GM23248 (cell line): ENCODE results near the gene ARHGDIA. TPM values are rescaled to one million over a fixed set of nuclear protein-coding genes. Genes with fewer than 3 reads are reported as not detected.

Experiments used
- DNase-seq: peaks from one replicate; pipeline ENCODE4 v3.0.0-alpha.2; 2015
- H2AFZ ChIP-seq: fragments of 200-600 bp; sonication (generic); 2 replicates; pipeline ENCODE4 v1.6.1; 2016; ENCODE audit warnings: antibody characterized with exemption
- H3F3A ChIP-seq: fragments of 200-600 bp; sonication (generic); 2 replicates; pipeline ENCODE4 v1.6.1; 2016; ENCODE audit warnings: mild to moderate bottlenecking, antibody characterized with exemption, mixed run types; ENCODE audit not compliant: insufficient read depth
- H3K27ac ChIP-seq: fragments of 200-600 bp; sonication (generic); 2 replicates; pipeline ENCODE4 v1.5.1; 2016; ENCODE audit warnings: mild to moderate bottlenecking
- H3K27me3 ChIP-seq: fragments of 200-600 bp; sonication (generic); replicated peaks from 2 replicates; pipeline ENCODE4 v1.6.1; 2016; ENCODE audit warnings: mild to moderate bottlenecking; ENCODE audit not compliant: insufficient read depth
- H3K36me3 ChIP-seq: fragments of 200-600 bp; sonication (generic); 2 replicates; pipeline ENCODE4 v1.6.1; 2016; ENCODE audit warnings: low read depth, mild to moderate bottlenecking
- H3K4me1 ChIP-seq: fragments of 200-600 bp; sonication (generic); 2 replicates; pipeline ENCODE4 v1.6.1; 2016; ENCODE audit warnings: mild to moderate bottlenecking; ENCODE audit not compliant: insufficient read depth
- H3K4me2 ChIP-seq: fragments of 200-600 bp; sonication (generic); one replicate; pipeline ENCODE4 v1.6.1; 2016; ENCODE audit warnings: mild to moderate bottlenecking; ENCODE audit not compliant: unreplicated experiment
- H3K4me3 ChIP-seq: fragments of 200-600 bp; sonication (generic); 2 replicates; pipeline ENCODE4 v1.5.1; 2016; ENCODE audit warnings: mild to moderate bottlenecking
- H3K79me2 ChIP-seq: fragments of 200-600 bp; sonication (generic); 2 replicates; pipeline ENCODE4 v1.6.1; 2016; ENCODE audit warnings: mild to moderate bottlenecking; ENCODE audit not compliant: insufficient read depth
- H3K9ac ChIP-seq: fragments of 200-600 bp; sonication (generic); 2 replicates; pipeline ENCODE4 v1.6.1; 2016; ENCODE audit warnings: mild to moderate bottlenecking
- H3K9me2 ChIP-seq: fragments of 200-600 bp; sonication (generic); 2 replicates; pipeline ENCODE4 v1.6.1; 2016; ENCODE audit warnings: mixed run types, mild to moderate bottlenecking, moderate library complexity; ENCODE audit not compliant: insufficient read depth
- H3K9me3 ChIP-seq: fragments of 200-600 bp; sonication (generic); one replicate; pipeline ENCODE4 v1.6.1; 2017; ENCODE audit warnings: low read depth
- H4K20me1 ChIP-seq: fragments of 200-600 bp; sonication (generic); 2 replicates; pipeline ENCODE4 v1.6.0; 2016; ENCODE audit not compliant: insufficient read depth
- EZH2 ChIP-seq: fragments of 200-600 bp; sonication (generic); IDR thresholded peaks from 2 replicates; pipeline ENCODE4 v1.6.1; 2018; ENCODE audit warnings: antibody characterized with exemption, mild to moderate bottlenecking; ENCODE audit not compliant: insufficient read depth, poor library complexity, severe bottlenecking
- EZH2phosphoT487 ChIP-seq: fragments of 200-600 bp; sonication (generic); IDR thresholded peaks from 2 replicates; pipeline ENCODE4 v1.6.1; 2018; ENCODE audit warnings: antibody characterized with exemption, moderate library complexity, mild to moderate bottlenecking, low read depth; ENCODE audit not compliant: insufficient read depth
- WGBS, 2 experiments: methylation state at CpG; one replicate each; pipeline ENCODE4 v1.1.6; 2015 to 2017; ENCODE audit warnings: low lambda C conversion rate in 2 of 2, low coverage in 1 of 2; ENCODE audit errors: missing lambda C conversion rate in 2 of 2; 5-methylcytosine and 5-hydroxymethylcytosine counted together
- in situ Hi-C: fragments of 300-500 bp; cut with MboI; formaldehyde crosslinking; loops from 2 replicates; pipeline ENCODE4 v1.15.0; 2020
- polyA plus RNA-seq: library from polyadenylated mRNA; unstranded; fragments of >200 nt; fragmentation: Nextera tagmentation; extraction: Ambion mirVana; gene quantifications from 2 replicates; pipeline ENCODE4 v1.2.1, GENCODE V29; 2016
- total RNA-seq: library from RNA; depleted of rRNA; stranded (reverse); fragments of >200 nt; shearing (Covaris generic); gene quantifications from 2 replicates; pipeline ENCODE4 v1.2.3, GENCODE V29; 2014

Gene ARHGDIA
- total and polyA plus RNA-seq, 2 experiments from 2014 or later: 208 to 310 TPM

DNA sequence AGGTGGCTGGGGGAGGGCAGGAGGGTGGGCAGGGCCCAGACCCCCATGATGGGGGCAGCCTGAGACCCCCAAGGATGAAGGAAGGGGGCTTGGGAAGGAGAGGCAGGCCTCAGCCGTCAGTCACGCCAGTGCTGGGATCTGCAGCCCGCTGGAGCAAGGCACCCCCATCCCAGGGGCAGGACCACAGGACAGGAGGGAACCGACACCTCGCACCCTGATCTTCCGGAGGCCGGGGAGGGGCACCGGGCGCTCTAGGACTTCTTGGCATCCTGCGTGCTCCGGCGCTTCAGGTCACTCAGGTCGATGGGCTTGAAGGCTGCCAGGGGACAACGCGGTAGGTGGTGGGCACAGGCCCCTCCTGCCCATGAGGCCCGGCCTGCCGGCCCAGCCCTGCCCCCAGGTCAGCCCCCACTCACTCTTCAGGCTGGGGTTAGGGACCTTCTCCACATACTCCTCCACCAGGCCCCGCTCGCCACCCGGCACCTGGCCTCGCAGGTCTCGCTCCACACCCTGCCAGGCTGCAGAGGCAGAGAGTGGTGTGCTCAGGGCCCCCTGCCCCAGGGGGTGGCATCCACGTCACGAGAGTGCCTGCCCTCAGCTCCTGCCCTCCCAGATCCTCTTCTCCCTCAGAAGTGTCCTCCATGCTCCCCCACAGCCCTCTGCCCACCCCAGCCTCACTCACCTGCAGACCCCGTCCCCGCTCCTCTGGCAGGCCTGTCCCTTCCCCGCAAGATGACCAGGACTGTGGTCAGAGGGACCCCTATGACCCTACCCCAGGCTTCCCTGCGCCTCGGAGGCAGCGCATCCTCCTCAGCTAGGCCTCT is 47.9 kb downstream of the ARHGDIA start:
- Histone ChIP-seq H4K20me1 (no peaks in the 10 kb centered on the region), H3K4me2 (no peak overlapping the region), H2AFZ (no peak overlapping the region), H3F3A (no peaks in the 10 kb centered on the region), H3K9me3 (no peaks in the 10 kb centered on the region), H3K27me3 (no peaks in the 10 kb centered on the region), H3K27ac (no peak overlapping the region), H3K36me3 (no peaks in the 10 kb centered on the region), H3K4me1 (no peaks in the 10 kb centered on the region), H3K79me2 (peaks cover 11% of the 10 kb centered on the region; the same call in 1 of the 2 replicates), H3K9ac (no peak overlapping the region), H3K9me2 (no peaks in the 10 kb centered on the region), H3K4me3 (no peak overlapping the region)
- no peak for DNase-seq
- 92 to 93% methylated on average over 21 to 30 of the region's 30 CpGs for WGBS, 2 experiments
- in situ Hi-C loops: no loop called here
- TF ChIP-seq EZH2phosphoT487 (no peak), EZH2 (no peak)

DNA sequence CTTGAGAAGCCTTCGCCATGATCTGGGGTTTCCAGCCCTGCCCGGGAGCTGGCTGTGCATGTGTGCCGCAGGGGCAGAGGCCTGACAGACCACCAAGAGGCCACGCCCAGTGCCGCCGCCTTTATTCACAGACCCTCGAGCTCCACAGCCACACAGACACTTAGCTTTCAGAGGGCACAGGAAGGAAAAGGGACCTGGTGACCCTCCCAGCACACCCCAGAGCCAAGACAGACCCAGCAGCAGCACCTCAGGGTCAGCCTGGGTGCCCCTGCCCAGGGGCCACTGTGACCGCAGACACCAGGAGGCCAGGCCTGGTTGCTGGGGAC is 48.9 kb downstream of the ARHGDIA start:
- Histone ChIP-seq H3K27me3 (no peaks in the 10 kb centered on the region), H3F3A (no peaks in the 10 kb centered on the region), H4K20me1 (no peaks in the 10 kb centered on the region), H3K4me3 (no peak overlapping the region), H3K9me2 (no peaks in the 10 kb centered on the region), H3K9ac (no peak overlapping the region), H3K79me2 (peaks cover 2% of the 10 kb centered on the region; the same call in 1 of the 2 replicates), H3K36me3 (no peaks in the 10 kb centered on the region), H3K4me1 (no peaks in the 10 kb centered on the region), H3K27ac (no peak overlapping the region), H3K9me3 (no peaks in the 10 kb centered on the region), H3K4me2 (no peak overlapping the region), H2AFZ (no peak overlapping the region)
- 91 to 92% methylated on average over 8 of the region's 8 CpGs for WGBS, 2 experiments
- in situ Hi-C loops: no loop called here
- TF ChIP-seq EZH2phosphoT487: no peak
- TF ChIP-seq EZH2: no peak
- no peak for DNase-seq

DNA sequence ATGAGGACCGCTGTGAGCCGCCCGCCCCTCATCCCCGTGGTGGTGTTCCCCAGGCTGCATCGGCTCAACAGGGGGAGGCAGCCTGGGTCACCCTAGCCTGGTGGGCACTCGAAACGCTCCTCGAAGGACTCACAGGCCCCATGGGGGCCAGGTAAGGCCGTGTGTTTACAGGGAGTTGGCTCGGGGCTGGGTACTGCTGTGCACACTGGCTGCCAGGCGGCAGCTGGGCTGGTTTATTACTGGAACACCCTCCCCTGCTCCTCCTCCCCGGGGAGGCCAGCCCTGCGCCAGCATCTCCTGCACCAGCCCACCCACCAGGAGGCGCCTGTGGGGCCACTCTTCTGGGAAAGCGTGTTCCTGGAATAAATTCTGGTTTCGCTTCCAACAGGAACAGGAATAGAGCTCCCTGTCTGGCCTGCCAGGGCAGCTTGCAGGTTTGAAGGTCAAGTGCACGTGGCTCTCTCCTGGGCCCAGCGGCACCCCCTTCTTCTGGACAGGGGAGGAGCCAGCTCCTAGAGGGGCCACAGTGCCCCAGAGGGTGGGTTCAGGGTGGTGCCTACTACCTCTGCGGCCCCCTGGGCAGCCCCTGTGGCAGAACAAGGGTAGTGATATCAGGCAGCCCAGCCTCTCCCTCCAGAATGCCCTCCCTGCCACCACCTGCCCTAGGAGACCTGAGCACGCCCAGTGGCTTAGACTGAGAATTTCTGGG is 49.4 kb downstream of the ARHGDIA start:
- Histone ChIP-seq H3K27ac (no peak overlapping the region), H3K4me3 (no peak overlapping the region), H3K27me3 (no peaks in the 10 kb centered on the region), H3K9ac (no peak overlapping the region), H4K20me1 (no peaks in the 10 kb centered on the region), H3K36me3 (no peaks in the 10 kb centered on the region), H3K4me1 (no peaks in the 10 kb centered on the region), H3K79me2 (no peaks in the 10 kb centered on the region), H2AFZ (no peak overlapping the region), H3K4me2 (no peak overlapping the region), H3K9me2 (no peaks in the 10 kb centered on the region), H3K9me3 (no peaks in the 10 kb centered on the region), H3F3A (no peaks in the 10 kb centered on the region)
- 39 to 46% methylated on average over 20 of the region's 20 CpGs for WGBS, 2 experiments
- DNase-seq: peak; percentile 84
- TF ChIP-seq EZH2 (no peak), EZH2phosphoT487 (no peak)
- in situ Hi-C loops: no loop called here

DNA sequence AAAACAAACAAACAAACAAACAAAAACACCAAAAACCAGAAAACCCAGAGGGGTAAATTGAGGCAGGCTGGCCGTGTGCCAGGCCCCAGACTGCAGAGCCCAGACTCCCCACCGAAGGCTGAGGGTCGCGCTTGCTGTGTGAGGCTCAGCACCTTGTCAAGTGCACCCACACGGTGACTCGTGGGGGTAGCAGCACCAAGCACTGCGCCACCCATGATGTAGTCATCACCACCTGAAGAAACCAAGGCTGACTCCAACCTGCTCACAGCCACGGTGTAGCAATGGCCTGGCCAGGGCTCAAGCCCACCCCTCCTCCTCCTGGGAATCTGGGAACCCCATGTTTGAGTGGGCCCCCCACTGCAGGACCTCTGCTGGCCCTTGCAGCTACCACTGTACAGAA is 50.0 kb downstream of the ARHGDIA start:
- Histone ChIP-seq H2AFZ (no peak overlapping the region), H3K4me2 (no peak overlapping the region), H3F3A (no peaks in the 10 kb centered on the region), H3K9ac (no peak overlapping the region), H3K9me3 (no peaks in the 10 kb centered on the region), H3K27ac (no peak overlapping the region), H3K4me1 (no peaks in the 10 kb centered on the region), H3K79me2 (no peaks in the 10 kb centered on the region), H4K20me1 (no peaks in the 10 kb centered on the region), H3K9me2 (no peaks in the 10 kb centered on the region), H3K36me3 (no peaks in the 10 kb centered on the region), H3K4me3 (no peak overlapping the region), H3K27me3 (no peaks in the 10 kb centered on the region)
- 72 to 74% methylated on average over 8 of the region's 8 CpGs for WGBS, 2 experiments
- no peak for TF ChIP-seq EZH2phosphoT487
- TF ChIP-seq EZH2: no peak
- DNase-seq: no peak
- in situ Hi-C loops: no loop called here
